A549 (cell line): ENCODE data around the gene GPR142. TPM values are rescaled to one million over a fixed set of nuclear protein-coding genes. Genes with fewer than 3 reads are reported as not detected.

ENCODE experiments used
- ATAC-seq, 2 experiments: fragments of 200-7000 bp in 1 of 2; fragments of >200 bp in 1 of 2; cut with Nextera tagmentation in 1 of 2; cut with Tn5 transposase in 1 of 2; 3 replicates each; pipeline versions ENCODE4 v1.8.0 to v1.9.1; 2018 to 2020; ENCODE audit warnings: mild to moderate bottlenecking in 1 of 2, moderate library complexity in 1 of 2
- CTCF ChIA-PET: fragments of 300-600 bp; sonication (Branson Sonifier 250); formaldehyde crosslinking; extraction: SDS; loops from one replicate; lab custom pipeline; 2021; ENCODE audit warnings: antibody characterized with exemption, inconsistent platforms; lab: Yijun Ruan, JAX
- POLR2A ChIA-PET: fragments of 350-600 bp; formaldehyde crosslinking; extraction: SDS; loops from one replicate; lab custom pipeline; 2021; ENCODE audit warnings: antibody characterized with exemption, inconsistent platforms; lab: Yijun Ruan, JAX
- DNase-seq, 2 experiments: peaks; one replicate each; pipeline versions ENCODE4 v3.0.0 to v3.0.0-alpha.2; 2011 to 2016; ENCODE audit warnings: low read depth in 1 of 2, low spot score in 1 of 2
- FAIRE-seq: peaks from 2 replicates; lab custom pipeline; 2011; peaks lifted over from hg19 to GRCh38; lab: Jason Lieb, UNC
- H3K27ac ChIP-seq, 2 experiments: fragments of >200 bp; sonication (Bioruptor Twin); formaldehyde crosslinking; 3 replicates each; pipeline ENCODE4 v1.5.1; 2016 to 2017
- H3K4me1 ChIP-seq: fragments of >200 bp; sonication (Bioruptor Twin); formaldehyde crosslinking; 3 replicates; pipeline ENCODE4 v1.6.1; 2016
- H3K4me2 ChIP-seq: fragments of >200 bp; sonication (Bioruptor Twin); formaldehyde crosslinking; 3 replicates; pipeline ENCODE4 v1.6.1; 2016
- H3K4me3 ChIP-seq: fragments of >200 bp; sonication (Bioruptor Twin); formaldehyde crosslinking; 3 replicates; pipeline ENCODE4 v1.5.1; 2016
- H3K9me3 ChIP-seq: fragments of >200 bp; sonication (Bioruptor Twin); formaldehyde crosslinking; 3 replicates; pipeline ENCODE4 v1.6.1; 2016
- CBX2 ChIP-seq: fragments of 200-600 bp; sonication (generic); IDR thresholded peaks from 2 replicates; pipeline ENCODE4 v1.6.1; 2016; ENCODE audit warnings: low read depth, mild to moderate bottlenecking, borderline replicate concordance
- FOXS1 ChIP-seq: fragments of 250-450 bp; sonication (Bioruptor Pico); IDR thresholded peaks from 2 replicates; pipeline ENCODE4 v1.5.0; 2020; ENCODE audit warnings: mild to moderate bottlenecking, moderate library complexity
- JUNB ChIP-seq: fragments of >200 bp; sonication (Bioruptor Twin); formaldehyde crosslinking; IDR thresholded peaks from 2 replicates; pipeline ENCODE4 v1.6.1; 2016
- KDM1A ChIP-seq: fragments of 200-600 bp; sonication (generic); IDR thresholded peaks from 2 replicates; pipeline ENCODE4 v1.6.1; 2016; ENCODE audit warnings: low read depth, mild to moderate bottlenecking
- MYC ChIP-seq: IDR thresholded peaks from 2 replicates; pipeline ENCODE4 v1.6.1; 2012; ENCODE audit warnings: mild to moderate bottlenecking, inconsistent platforms, low read length, improper control_type of control experiment, borderline replicate concordance
- NPAS2 ChIP-seq: fragments of 250-450 bp; sonication (Bioruptor Pico); IDR thresholded peaks from 2 replicates; pipeline ENCODE4 v1.8.0; 2022; ENCODE audit warnings: mild to moderate bottlenecking, moderate library complexity, borderline replicate concordance
- PHF8 ChIP-seq: fragments of 200-600 bp; sonication (generic); IDR thresholded peaks from 2 replicates; pipeline ENCODE4 v1.6.1; 2016; ENCODE audit warnings: low read depth, mild to moderate bottlenecking, antibody characterized with exemption, moderate library complexity, borderline replicate concordance
- RFX5 ChIP-seq: fragments of 450-650 bp; IDR thresholded peaks from 2 replicates; pipeline ENCODE4 v1.7.1; 2014; ENCODE audit warnings: antibody characterized with exemption, mild to moderate bottlenecking, moderate library complexity
- RNF2 ChIP-seq: fragments of 200-600 bp; sonication (generic); IDR thresholded peaks from 2 replicates; pipeline ENCODE4 v1.6.1; 2016; ENCODE audit warnings: low read depth, mild to moderate bottlenecking, antibody characterized with exemption, moderate library complexity, borderline replicate concordance
- SREBF2 ChIP-seq: fragments of 450-650 bp; IDR thresholded peaks from 2 replicates; pipeline ENCODE4 v1.6.1; 2014; ENCODE audit warnings: mild to moderate bottlenecking, moderate library complexity
- ZC3H11A ChIP-seq: fragments of 450-650 bp; IDR thresholded peaks from 2 replicates; pipeline ENCODE4 v1.6.1; 2014; ENCODE audit warnings: antibody characterized with exemption, mild to moderate bottlenecking
- ZNF302 ChIP-seq: fragments of 250-450 bp; sonication (Bioruptor Pico); IDR thresholded peaks from 2 replicates; pipeline ENCODE4 v1.9.0; 2021; ENCODE audit warnings: inconsistent platforms, mild to moderate bottlenecking, moderate library complexity
- WGBS: methylation state at CpG from one replicate; pipeline ENCODE4 v1.1.6; 2017; ENCODE audit errors: missing lambda C conversion rate; 5-methylcytosine and 5-hydroxymethylcytosine counted together
- polyA plus RNA-seq, 4 experiments: library from polyadenylated mRNA; depleted of rRNA in 3 of 4; stranded (reverse); fragments of >200 nt; fragmentation: RNase III in 1 of 4; extraction: RNeasy Plus Mini Kit Qiagen cat#74134 plus additional on column Dnase treatment in 1 of 4; gene quantifications; 2 replicates in 3 of 4; 3 replicates in 1 of 4; pipeline ENCODE4 v1.2.3, GENCODE V29; 2011 to 2017
- TF ChIP-seq, protein P1 (sequence below): IDR thresholded peaks from 2 replicates; pipeline ENCODE4 v1.6.1; 2012; ENCODE audit warnings: low read depth, borderline replicate concordance
- TF ChIP-seq, protein P2 (sequence below): fragments of 150-350 bp; IDR thresholded peaks from 2 replicates; pipeline ENCODE4 v1.6.1; 2014; ENCODE audit warnings: low read depth, mild to moderate bottlenecking, low read length
- TF ChIP-seq, protein P3 (sequence below): fragments of >200 bp; sonication (Bioruptor Twin); formaldehyde crosslinking; IDR thresholded peaks from 2 replicates; pipeline ENCODE4 v1.6.1; 2016
- TF ChIP-seq, protein P4 (sequence below): fragments of >200 bp; sonication (Bioruptor Twin); formaldehyde crosslinking; IDR thresholded peaks from 3 replicates; pipeline ENCODE4 v1.5.1; 2016
- TF ChIP-seq, protein P5 (sequence below): fragments of 450-650 bp; IDR thresholded peaks from 2 replicates; pipeline ENCODE4 v1.6.1; 2014; ENCODE audit warnings: antibody characterized with exemption
- TF ChIP-seq, protein P6 (sequence below): IDR thresholded peaks from 2 replicates; pipeline ENCODE4 v1.6.1; 2012
- TF ChIP-seq, protein P7 (sequence below): fragments of 250-450 bp; sonication (Bioruptor Pico); IDR thresholded peaks from 2 replicates; pipeline ENCODE4 v1.5.0; 2020; ENCODE audit warnings: low read depth, mild to moderate bottlenecking, moderate library complexity

GPR142 gene
- polyA plus RNA-seq, 2 of the 4 experiments (the other 2 are of a cell fraction) = not detected

DNA sequence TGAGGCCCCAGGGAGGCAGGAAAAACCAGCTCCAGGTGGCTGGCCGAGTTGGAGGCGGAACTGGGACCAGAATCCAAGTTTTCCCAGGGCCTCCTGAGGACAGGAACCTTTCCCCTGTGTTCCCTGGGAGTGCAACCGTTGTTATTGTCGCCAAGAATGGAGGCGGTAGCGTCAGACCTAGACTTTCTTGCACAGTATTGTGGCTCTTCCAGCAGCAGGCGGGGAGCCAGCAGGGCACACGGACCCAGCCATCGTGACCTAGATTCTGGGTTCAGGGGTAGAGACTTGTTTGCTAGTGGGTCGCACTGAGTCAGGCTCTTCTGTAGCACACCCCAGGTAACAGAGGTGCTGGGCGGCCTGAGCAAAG, 41.9 kb upstream of the GPR142 start:
- H3K4me1 ChIP-seq = peaks cover 6% of the 10 kb centered on the region; the same call in 1 of the 3 replicates
- H3K4me3 ChIP-seq = no peak overlapping the region
- H3K4me2 ChIP-seq = no peak overlapping the region; the same call in 2 of the 3 replicates
- no peaks in the 10 kb centered on the region for H3K9me3 ChIP-seq
- H3K27ac ChIP-seq = no peak overlapping the region
- no peak for FAIRE-seq
- ChIA-PET POLR2A (no interaction called here), CTCF (no interaction called here)
- no peak; a peak in 1 of 6 replicates for ATAC-seq
- 73% methylated on average over 11 of the region's 11 CpGs for WGBS
- TF ChIP-seq NPAS2 (no peak), RFX5 (no peak), RNF2 (no peak), JUNB (no peak), KDM1A (no peak), SREBF2 (no peak), PHF8 (no peak), ZC3H11A (no peak)
- TF ChIP-seq, protein P1, sequence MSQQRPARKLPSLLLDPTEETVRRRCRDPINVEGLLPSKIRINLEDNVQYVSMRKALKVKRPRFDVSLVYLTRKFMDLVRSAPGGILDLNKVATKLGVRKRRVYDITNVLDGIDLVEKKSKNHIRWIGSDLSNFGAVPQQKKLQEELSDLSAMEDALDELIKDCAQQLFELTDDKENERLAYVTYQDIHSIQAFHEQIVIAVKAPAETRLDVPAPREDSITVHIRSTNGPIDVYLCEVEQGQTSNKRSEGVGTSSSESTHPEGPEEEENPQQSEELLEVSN = no peak
- TF ChIP-seq, protein P2, sequence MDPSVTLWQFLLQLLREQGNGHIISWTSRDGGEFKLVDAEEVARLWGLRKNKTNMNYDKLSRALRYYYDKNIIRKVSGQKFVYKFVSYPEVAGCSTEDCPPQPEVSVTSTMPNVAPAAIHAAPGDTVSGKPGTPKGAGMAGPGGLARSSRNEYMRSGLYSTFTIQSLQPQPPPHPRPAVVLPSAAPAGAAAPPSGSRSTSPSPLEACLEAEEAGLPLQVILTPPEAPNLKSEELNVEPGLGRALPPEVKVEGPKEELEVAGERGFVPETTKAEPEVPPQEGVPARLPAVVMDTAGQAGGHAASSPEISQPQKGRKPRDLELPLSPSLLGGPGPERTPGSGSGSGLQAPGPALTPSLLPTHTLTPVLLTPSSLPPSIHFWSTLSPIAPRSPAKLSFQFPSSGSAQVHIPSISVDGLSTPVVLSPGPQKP = no peak
- TF ChIP-seq, protein P3, sequence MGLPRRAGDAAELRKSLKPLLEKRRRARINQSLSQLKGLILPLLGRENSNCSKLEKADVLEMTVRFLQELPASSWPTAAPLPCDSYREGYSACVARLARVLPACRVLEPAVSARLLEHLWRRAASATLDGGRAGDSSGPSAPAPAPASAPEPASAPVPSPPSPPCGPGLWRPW = no peak
- TF ChIP-seq, protein P4, sequence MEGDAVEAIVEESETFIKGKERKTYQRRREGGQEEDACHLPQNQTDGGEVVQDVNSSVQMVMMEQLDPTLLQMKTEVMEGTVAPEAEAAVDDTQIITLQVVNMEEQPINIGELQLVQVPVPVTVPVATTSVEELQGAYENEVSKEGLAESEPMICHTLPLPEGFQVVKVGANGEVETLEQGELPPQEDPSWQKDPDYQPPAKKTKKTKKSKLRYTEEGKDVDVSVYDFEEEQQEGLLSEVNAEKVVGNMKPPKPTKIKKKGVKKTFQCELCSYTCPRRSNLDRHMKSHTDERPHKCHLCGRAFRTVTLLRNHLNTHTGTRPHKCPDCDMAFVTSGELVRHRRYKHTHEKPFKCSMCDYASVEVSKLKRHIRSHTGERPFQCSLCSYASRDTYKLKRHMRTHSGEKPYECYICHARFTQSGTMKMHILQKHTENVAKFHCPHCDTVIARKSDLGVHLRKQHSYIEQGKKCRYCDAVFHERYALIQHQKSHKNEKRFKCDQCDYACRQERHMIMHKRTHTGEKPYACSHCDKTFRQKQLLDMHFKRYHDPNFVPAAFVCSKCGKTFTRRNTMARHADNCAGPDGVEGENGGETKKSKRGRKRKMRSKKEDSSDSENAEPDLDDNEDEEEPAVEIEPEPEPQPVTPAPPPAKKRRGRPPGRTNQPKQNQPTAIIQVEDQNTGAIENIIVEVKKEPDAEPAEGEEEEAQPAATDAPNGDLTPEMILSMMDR = no peak
- TF ChIP-seq, protein P5, sequence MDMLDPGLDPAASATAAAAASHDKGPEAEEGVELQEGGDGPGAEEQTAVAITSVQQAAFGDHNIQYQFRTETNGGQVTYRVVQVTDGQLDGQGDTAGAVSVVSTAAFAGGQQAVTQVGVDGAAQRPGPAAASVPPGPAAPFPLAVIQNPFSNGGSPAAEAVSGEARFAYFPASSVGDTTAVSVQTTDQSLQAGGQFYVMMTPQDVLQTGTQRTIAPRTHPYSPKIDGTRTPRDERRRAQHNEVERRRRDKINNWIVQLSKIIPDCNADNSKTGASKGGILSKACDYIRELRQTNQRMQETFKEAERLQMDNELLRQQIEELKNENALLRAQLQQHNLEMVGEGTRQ = no peak
- TF ChIP-seq, all 56 proteins: peak for 0
- no peak for DNase-seq

DNA sequence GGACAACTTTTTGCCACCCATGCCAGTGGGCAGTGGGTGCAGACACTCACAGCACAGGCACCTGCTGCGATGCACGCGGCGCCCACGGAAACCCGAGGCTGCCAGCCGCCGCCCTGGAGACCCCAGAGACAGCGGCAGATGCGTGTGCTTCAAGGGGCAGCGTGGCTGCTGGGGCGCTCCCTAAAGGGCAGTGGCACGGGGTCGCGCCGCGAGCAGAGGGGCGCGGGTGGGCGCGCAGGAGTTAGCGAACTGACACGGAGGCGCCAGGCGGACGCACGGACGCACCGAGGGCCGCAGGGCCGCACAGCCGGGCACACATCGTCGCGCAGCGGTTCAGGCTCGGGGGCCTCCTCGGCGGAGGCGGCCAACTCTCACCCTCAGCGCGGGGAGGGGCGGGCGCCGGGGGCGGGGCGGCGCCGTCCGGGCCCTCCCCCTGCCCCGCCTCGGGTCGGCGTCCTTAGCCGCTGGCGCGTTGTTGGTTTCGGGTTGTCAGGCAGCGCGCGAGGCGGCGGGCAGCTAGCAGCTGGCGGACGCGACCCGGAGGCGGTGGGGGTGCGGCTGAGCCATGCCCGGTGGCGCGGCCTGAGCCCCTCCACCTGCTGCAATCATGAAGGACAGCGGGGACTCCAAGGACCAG, 41.4 kb upstream of the GPR142 start, which contains the start of gene KIF19:
TSS of gene KIF19 (plus strand) at position 484 of the 637 bp plus-strand sequence. CDS start at position 608, 124 bp downstream.
- ChIA-PET CTCF (no interaction called here), POLR2A (no interaction called here)
- peak in 1 of 2 experiments; percentile 52; a peak in 3 of 6 replicates for ATAC-seq
- Histone ChIP-seq H3K4me2 (peak within 1 kb of the TSS; percentile 71), H3K4me1 (peaks cover 6% of the 10 kb centered on the region; the same call in 1 of the 3 replicates), H3K9me3 (no peaks in the 10 kb centered on the region), H3K4me3 (0 out of 3 replicates have a peak within 1 kb of the TSS, but pooled peaks have one; percentile 15), H3K27ac (no peak within 1 kb of the TSS)
- no peak for DNase-seq
- TF ChIP-seq, protein P6, sequence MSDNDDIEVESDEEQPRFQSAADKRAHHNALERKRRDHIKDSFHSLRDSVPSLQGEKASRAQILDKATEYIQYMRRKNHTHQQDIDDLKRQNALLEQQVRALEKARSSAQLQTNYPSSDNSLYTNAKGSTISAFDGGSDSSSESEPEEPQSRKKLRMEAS = no peak
- TF ChIP-seq SREBF2 (no peak), ZNF302 (CRISPR knock-in tag) (no peak), CBX2 (no peak)
- WGBS = 49% methylated on average over 49 of the region's 73 CpGs
- FAIRE-seq = no peak

DNA sequence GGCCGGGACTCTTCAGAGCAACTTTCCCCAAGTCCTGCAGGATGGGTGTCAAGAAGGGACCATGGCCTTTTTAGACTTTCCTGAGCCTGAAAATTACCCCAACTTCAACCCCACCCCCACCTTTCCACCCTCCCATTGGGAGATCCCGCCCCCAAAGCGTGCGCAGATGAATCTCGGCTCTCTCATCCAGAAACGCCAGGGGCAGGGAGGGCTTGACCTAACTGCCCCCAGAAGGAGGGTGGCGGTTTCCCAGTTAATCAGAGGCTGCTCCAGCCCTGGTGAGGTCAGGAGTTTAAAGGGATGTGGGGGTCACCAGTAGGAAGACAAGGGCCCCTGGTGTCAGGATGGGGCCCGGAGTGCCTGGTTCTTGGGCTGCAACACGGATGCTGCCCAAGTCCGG, 40.8 kb upstream of the GPR142 start:
- CTCF ChIA-PET = interaction anchor here (1.6 kb wide), 1 partner anchor 26 kb away, joined by 5 read pairs; no protein-coding TSS in a partner anchor
- no peak overlapping the region for H3K4me3 ChIP-seq

More for the DNA sequence above, 40.8 kb upstream of the GPR142 start:
- DNase-seq = no peak
- no peak for FAIRE-seq
- H3K27ac ChIP-seq = no peak overlapping the region
- no peaks in the 10 kb centered on the region for H3K9me3 ChIP-seq
- POLR2A ChIA-PET = no interaction called here
- H3K4me1 ChIP-seq = peaks cover 6% of the 10 kb centered on the region; the same call in 1 of the 3 replicates
- no peak for ATAC-seq
- WGBS = 83% methylated on average over 7 of the region's 10 CpGs
- H3K4me2 ChIP-seq = peak overlapping the region; percentile 71
- no peak for TF ChIP-seq MYC
- TF ChIP-seq RNF2 = no peak
- TF ChIP-seq, protein P7, sequence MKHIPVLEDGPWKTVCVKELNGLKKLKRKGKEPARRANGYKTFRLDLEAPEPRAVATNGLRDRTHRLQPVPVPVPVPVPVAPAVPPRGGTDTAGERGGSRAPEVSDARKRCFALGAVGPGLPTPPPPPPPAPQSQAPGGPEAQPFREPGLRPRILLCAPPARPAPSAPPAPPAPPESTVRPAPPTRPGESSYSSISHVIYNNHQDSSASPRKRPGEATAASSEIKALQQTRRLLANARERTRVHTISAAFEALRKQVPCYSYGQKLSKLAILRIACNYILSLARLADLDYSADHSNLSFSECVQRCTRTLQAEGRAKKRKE (CRISPR knock-in tag) = no peak
- TF ChIP-seq FOXS1 = no peak
- TF ChIP-seq KDM1A = no peak
